NT2/D1 (cell line): ENCODE data around the gene TNFSF10.

Source experiments
- YY1 ChIP-seq: IDR thresholded peaks from 2 replicates; pipeline ENCODE4 v1.6.1; 2011; ENCODE audit not compliant: insufficient read length, insufficient read depth
- ZNF274 ChIP-seq: IDR thresholded peaks from 2 replicates; pipeline ENCODE4 v1.6.1; 2011; ENCODE audit warnings: mild to moderate bottlenecking, low read depth, low read length

GRCh38 chr3:172546105-172546504, 22.9 kb upstream of the TNFSF10 start:
- TF ChIP-seq ZNF274 (no peak), YY1 (no peak)
